Measurements from ENCODE around the gene RPL28.

GRCh38 chr19:55436847-55437246 lies 51.1 kb downstream of the RPL28 start:
- TF ChIP-seq POLR2A (IDR thresholded peaks at IDR 0.05; ENCODE audit: extremely low read depth, insufficient read length), result no peak
- no peak for TF ChIP-seq CTCF (IDR thresholded peaks at IDR 0.05; ENCODE audit: low read depth, low read length)
- no peak for TF ChIP-seq MAX (IDR thresholded peaks at IDR 0.05; ENCODE audit: low read depth, low read length)

Data from NB4 (cell line).